DMS53 treated with DMSO at 0.1 percent for 48 hours (cell line): Measurements from ENCODE around the gene ATL3.
"Not testable (repeated sequence)": the region's sequence is repeated elsewhere in the genome, so short reads cannot be mapped to it uniquely, and the experiment has no call there.

Source experiments
- DNase-seq: peaks from one replicate; lab custom pipeline; 2025; ENCODE audit not compliant: unreplicated experiment; lab: John Stamatoyannopoulos, UW

The ATL3 gene

GRCh38 chr11:63671322-63672155, at the start of gene ATL3:
Gene ATL3, minus strand, starts transcription at chr11:63671376. Its CDS starts 41 bp downstream, at chr11:63671335.
- peak; percentile 95 for DNase-seq

GRCh38 chr11:63720611-63721010, 49.4 kb upstream of the ATL3 start:
- DNase-seq = no peak

- no peak for DNase-seq
These were observed 48.8 kb upstream of the ATL3 start for GRCh38 chr11:63719987-63720386.

- no peak for DNase-seq
These were observed 47.8 kb upstream of the ATL3 start for GRCh38 chr11:63719001-63719400.

- no peak for DNase-seq
These were observed 44.9 kb upstream of the ATL3 start for GRCh38 chr11:63716046-63716445.

- DNase-seq = no peak
These were observed 42.6 kb upstream of the ATL3 start for GRCh38 chr11:63713766-63714165.

- DNase-seq = no peak
These were observed 40.7 kb upstream of the ATL3 start for GRCh38 chr11:63711838-63712237.

- no peak for DNase-seq
These were observed 39.5 kb upstream of the ATL3 start for GRCh38 chr11:63710476-63711217.

- no peak for DNase-seq
These were observed 38.2 kb upstream of the ATL3 start for GRCh38 chr11:63709336-63709884.

- DNase-seq = no peak
These were observed 37.6 kb upstream of the ATL3 start for GRCh38 chr11:63708764-63709163.

- no peak for DNase-seq
These were observed 34.4 kb upstream of the ATL3 start for GRCh38 chr11:63705526-63705925.

- DNase-seq = no peak
These were observed 28.7 kb upstream of the ATL3 start for GRCh38 chr11:63699896-63700295.

GRCh38 chr11:63698976-63699733, 28.0 kb upstream of the ATL3 start:
- no peak for DNase-seq

- DNase-seq = no peak
These were observed 23.4 kb upstream of the ATL3 start for GRCh38 chr11:63694596-63694995.

- DNase-seq = no peak
These were observed 16.7 kb upstream of the ATL3 start for GRCh38 chr11:63687845-63688244.

GRCh38 chr11:63686926-63687325, 15.8 kb upstream of the ATL3 start:
- DNase-seq = no peak

- DNase-seq = not testable (repeated sequence)
These were observed 14.1 kb upstream of the ATL3 start for GRCh38 chr11:63685158-63685721.

- no peak for DNase-seq
These were observed 12.2 kb upstream of the ATL3 start for GRCh38 chr11:63683133-63683991.

GRCh38 chr11:63682066-63683021, 11.2 kb upstream of the ATL3 start:
- DNase-seq = no peak
